K562 (cell line): ENCODE data around the gene C10orf71. TPM values are rescaled to one million over a fixed set of nuclear protein-coding genes. Genes with fewer than 3 reads are reported as not detected.

ENCODE experiments used
- CHD1 ChIP-seq: fragments of 200-600 bp; sonication (generic); IDR thresholded peaks from one replicate; pipeline ENCODE4 v1.6.1; 2012; ENCODE audit warnings: mild to moderate bottlenecking, moderate library complexity, low read length, inconsistent platforms
- E2F5 ChIP-seq: sonication (generic); formaldehyde crosslinking; IDR thresholded peaks from 2 replicates; pipeline ENCODE4 v1.8.0; 2022; ENCODE audit warnings: mild to moderate bottlenecking, missing genetic modification reagents
- IRF2 ChIP-seq: sonication (generic); formaldehyde crosslinking; IDR thresholded peaks from 2 replicates; pipeline ENCODE4 v1.8.1; 2022; ENCODE audit warnings: mild to moderate bottlenecking, missing genetic modification reagents
- MAFG ChIP-seq: fragments of 450-650 bp; conservative IDR thresholded peaks from 2 replicates; pipeline ENCODE4 v1.6.1; 2016; ENCODE audit warnings: missing genetic modification characterization, missing compliant biosample characterization
- MEF2A ChIP-seq: IDR thresholded peaks from 2 replicates; pipeline ENCODE4 v1.6.1; 2011; ENCODE audit warnings: low read depth, mild to moderate bottlenecking, low read length, moderate library complexity; ENCODE audit not compliant: control insufficient read depth
- PHB ChIP-seq: fragments of 250-450 bp; sonication (Bioruptor Pico); IDR thresholded peaks from 2 replicates; pipeline ENCODE4 v1.5.0; 2021
- SMAD1 ChIP-seq: fragments of 150-350 bp; IDR thresholded peaks from 2 replicates; pipeline ENCODE4 v1.6.1; 2014; ENCODE audit warnings: low read length, low read depth; ENCODE audit not compliant: partially characterized antibody
- SREBF2 ChIP-seq: sonication (generic); formaldehyde crosslinking; IDR thresholded peaks from 2 replicates; pipeline ENCODE4 v1.4.0; 2020; ENCODE audit warnings: mild to moderate bottlenecking, missing genetic modification reagents
- U2AF1 ChIP-seq: fragments of 200-400 bp; formaldehyde crosslinking; optimal IDR thresholded peaks from 2 replicates; pipeline ENCODE3; 2017; ENCODE audit warnings: mild to moderate bottlenecking, low read depth, low read length, moderate library complexity
- ZNF165 ChIP-seq: fragments of 250-450 bp; sonication (Bioruptor Pico); IDR thresholded peaks from 2 replicates; pipeline ENCODE4 v1.4.0; 2020; ENCODE audit warnings: borderline replicate concordance
- ZNF232 ChIP-seq: sonication (generic); formaldehyde crosslinking; IDR thresholded peaks from 2 replicates; pipeline ENCODE4 v1.8.0; 2022; ENCODE audit warnings: mild to moderate bottlenecking, missing genetic modification reagents
- ZNF274 ChIP-seq: IDR thresholded peaks from 2 replicates; pipeline ENCODE4 v1.6.1; 2011; ENCODE audit warnings: low read depth, mild to moderate bottlenecking, low read length, moderate library complexity, borderline replicate concordance
- ZNF347 ChIP-seq: fragments of 450-650 bp; formaldehyde crosslinking; IDR thresholded peaks from 2 replicates; pipeline ENCODE4 v1.4.0; 2020; ENCODE audit warnings: low read depth, mild to moderate bottlenecking, moderate library complexity
- ZNF408 ChIP-seq: fragments of 250-450 bp; sonication (Bioruptor Pico); IDR thresholded peaks from 2 replicates; pipeline ENCODE4 v1.4.0; 2020; ENCODE audit warnings: low read depth, mild to moderate bottlenecking, moderate library complexity
- ZNF583 ChIP-seq: fragments of 250-450 bp; sonication (Bioruptor Pico); IDR thresholded peaks from 2 replicates; pipeline ENCODE4 v1.4.0; 2020
- ZNF586 ChIP-seq: fragments of 450-650 bp; formaldehyde crosslinking; conservative IDR thresholded peaks from 2 replicates; pipeline ENCODE4 v1.4.0; 2020; ENCODE audit warnings: mild to moderate bottlenecking, moderate library complexity
- ZNF707 ChIP-seq: fragments of 250-450 bp; sonication (Bioruptor Pico); conservative IDR thresholded peaks from 2 replicates; pipeline ENCODE4 v1.8.0; 2022; ENCODE audit warnings: inconsistent platforms, mild to moderate bottlenecking, moderate library complexity
- polyA plus RNA-seq, 8 experiments: library from polyadenylated mRNA; depleted of rRNA in 4 of 8; stranded (reverse) in 5 of 8; unstranded in 3 of 8; fragments of >200 nt; fragmentation: Nextera tagmentation in 2 of 8; fragmentation: Illumina TruSeq in 1 of 8; extraction: Ambion mirVana in 2 of 8; extraction: Trizol in 1 of 8; gene quantifications; 2 replicates each; pipeline versions ENCODE4 v1.2.1 to v1.2.3, GENCODE V29; 2011 to 2014; ENCODE audit warnings: inconsistent platforms in 1 of 8, missing spikeins in 1 of 8
- total RNA-seq, 7 experiments: library from RNA; depleted of rRNA in 6 of 7; stranded (reverse); fragments of >200 nt in 6 of 7; fragmentation: Illumina TruSeq in 2 of 7; extraction: Trizol in 2 of 7; gene quantifications; 2 replicates each; pipeline versions ENCODE4 v1.2.1 to v1.2.3, GENCODE V29; 2011 to 2021; ENCODE audit warnings: low replicate concordance in 1 of 7
- TF ChIP-seq, protein P1 (sequence below): sonication (generic); formaldehyde crosslinking; IDR thresholded peaks from 2 replicates; pipeline ENCODE4 v1.8.0; 2022; ENCODE audit warnings: mild to moderate bottlenecking, low read depth, missing genetic modification reagents
- TF ChIP-seq, protein P2 (sequence below): sonication (generic); formaldehyde crosslinking; IDR thresholded peaks from 2 replicates; pipeline ENCODE4 v1.8.1; 2023; ENCODE audit warnings: missing genetic modification reagents, mild to moderate bottlenecking, borderline replicate concordance
- TF ChIP-seq, protein P3 (sequence below): fragments of 250-450 bp; sonication (Bioruptor Pico); IDR thresholded peaks from 2 replicates; pipeline ENCODE4 v1.5.1; 2021; ENCODE audit warnings: mild to moderate bottlenecking

The C10orf71 gene
- total and polyA plus RNA-seq, 9 of the 15 experiments (the other 6 are each of a cell fraction or from before 2014, with no cell fraction given), result 0.06 to 4.5 (median 1.3) TPM

GRCh38 chr10:49300140-49300974 is 1.4 kb downstream of the C10orf71 start (continued):
- TF ChIP-seq, protein P1, sequence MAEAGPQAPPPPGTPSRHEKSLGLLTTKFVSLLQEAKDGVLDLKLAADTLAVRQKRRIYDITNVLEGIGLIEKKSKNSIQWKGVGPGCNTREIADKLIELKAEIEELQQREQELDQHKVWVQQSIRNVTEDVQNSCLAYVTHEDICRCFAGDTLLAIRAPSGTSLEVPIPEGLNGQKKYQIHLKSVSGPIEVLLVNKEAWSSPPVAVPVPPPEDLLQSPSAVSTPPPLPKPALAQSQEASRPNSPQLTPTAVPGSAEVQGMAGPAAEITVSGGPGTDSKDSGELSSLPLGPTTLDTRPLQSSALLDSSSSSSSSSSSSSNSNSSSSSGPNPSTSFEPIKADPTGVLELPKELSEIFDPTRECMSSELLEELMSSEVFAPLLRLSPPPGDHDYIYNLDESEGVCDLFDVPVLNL, result no peak
- no peak for TF ChIP-seq ZNF408 (CRISPR knock-in tag)
- TF ChIP-seq IRF2 (CRISPR knock-in tag), result no peak
- TF ChIP-seq SREBF2 (CRISPR knock-in tag), result no peak
- TF ChIP-seq SMAD1, result peak; percentile 14
- TF ChIP-seq, protein P2, sequence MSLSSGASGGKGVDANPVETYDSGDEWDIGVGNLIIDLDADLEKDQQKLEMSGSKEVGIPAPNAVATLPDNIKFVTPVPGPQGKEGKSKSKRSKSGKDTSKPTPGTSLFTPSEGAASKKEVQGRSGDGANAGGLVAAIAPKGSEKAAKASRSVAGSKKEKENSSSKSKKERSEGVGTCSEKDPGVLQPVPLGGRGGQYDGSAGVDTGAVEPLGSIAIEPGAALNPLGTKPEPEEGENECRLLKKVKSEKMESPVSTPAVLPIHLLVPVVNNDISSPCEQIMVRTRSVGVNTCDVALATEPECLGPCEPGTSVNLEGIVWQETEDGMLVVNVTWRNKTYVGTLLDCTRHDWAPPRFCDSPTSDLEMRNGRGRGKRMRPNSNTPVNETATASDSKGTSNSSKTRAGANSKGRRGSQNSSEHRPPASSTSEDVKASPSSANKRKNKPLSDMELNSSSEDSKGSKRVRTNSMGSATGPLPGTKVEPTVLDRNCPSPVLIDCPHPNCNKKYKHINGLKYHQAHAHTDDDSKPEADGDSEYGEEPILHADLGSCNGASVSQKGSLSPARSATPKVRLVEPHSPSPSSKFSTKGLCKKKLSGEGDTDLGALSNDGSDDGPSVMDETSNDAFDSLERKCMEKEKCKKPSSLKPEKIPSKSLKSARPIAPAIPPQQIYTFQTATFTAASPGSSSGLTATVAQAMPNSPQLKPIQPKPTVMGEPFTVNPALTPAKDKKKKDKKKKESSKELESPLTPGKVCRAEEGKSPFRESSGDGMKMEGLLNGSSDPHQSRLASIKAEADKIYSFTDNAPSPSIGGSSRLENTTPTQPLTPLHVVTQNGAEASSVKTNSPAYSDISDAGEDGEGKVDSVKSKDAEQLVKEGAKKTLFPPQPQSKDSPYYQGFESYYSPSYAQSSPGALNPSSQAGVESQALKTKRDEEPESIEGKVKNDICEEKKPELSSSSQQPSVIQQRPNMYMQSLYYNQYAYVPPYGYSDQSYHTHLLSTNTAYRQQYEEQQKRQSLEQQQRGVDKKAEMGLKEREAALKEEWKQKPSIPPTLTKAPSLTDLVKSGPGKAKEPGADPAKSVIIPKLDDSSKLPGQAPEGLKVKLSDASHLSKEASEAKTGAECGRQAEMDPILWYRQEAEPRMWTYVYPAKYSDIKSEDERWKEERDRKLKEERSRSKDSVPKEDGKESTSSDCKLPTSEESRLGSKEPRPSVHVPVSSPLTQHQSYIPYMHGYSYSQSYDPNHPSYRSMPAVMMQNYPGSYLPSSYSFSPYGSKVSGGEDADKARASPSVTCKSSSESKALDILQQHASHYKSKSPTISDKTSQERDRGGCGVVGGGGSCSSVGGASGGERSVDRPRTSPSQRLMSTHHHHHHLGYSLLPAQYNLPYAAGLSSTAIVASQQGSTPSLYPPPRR (CRISPR knock-in tag), result no peak
- no peak for TF ChIP-seq ZNF347 (CRISPR knock-in tag)
- TF ChIP-seq PHB (CRISPR knock-in tag), result no peak
- no peak for TF ChIP-seq ZNF232
- TF ChIP-seq U2AF1, result no peak
- TF ChIP-seq MAFG (tag), result peak; percentile 57
- no peak for TF ChIP-seq ZNF583 (CRISPR knock-in tag)
- no peak for TF ChIP-seq ZNF165
- TF ChIP-seq, protein P3, sequence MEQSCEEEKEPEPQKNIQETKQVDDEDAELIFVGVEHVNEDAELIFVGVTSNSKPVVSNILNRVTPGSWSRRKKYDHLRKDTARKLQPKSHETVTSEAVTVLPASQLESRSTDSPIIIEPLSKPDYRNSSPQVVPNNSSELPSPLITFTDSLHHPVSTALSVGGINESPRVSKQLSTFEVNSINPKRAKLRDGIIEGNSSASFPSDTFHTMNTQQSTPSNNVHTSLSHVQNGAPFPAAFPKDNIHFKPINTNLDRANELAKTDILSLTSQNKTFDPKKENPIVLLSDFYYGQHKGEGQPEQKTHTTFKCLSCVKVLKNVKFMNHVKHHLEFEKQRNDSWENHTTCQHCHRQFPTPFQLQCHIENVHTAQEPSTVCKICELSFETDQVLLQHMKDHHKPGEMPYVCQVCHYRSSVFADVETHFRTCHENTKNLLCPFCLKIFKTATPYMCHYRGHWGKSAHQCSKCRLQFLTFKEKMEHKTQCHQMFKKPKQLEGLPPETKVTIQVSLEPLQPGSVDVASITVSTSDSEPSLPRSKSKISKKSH (CRISPR knock-in tag), result no peak
- peak; percentile 31; the same call in 1 of the 2 replicates for TF ChIP-seq ZNF274
- TF ChIP-seq E2F5 (CRISPR knock-in tag), result no peak
- no peak for TF ChIP-seq CHD1
- no peak for TF ChIP-seq ZNF586
- no peak for TF ChIP-seq ZNF707 (CRISPR knock-in tag)
- peak; percentile 99 for TF ChIP-seq MEF2A
